T-helper 1 cell treated with Interleukin-12 subunit alpha and Interleukin-12 subunit beta and Interleukin-4 antibody, amounts not matched to agents 30 μg/mL and 1 μg/mL, for 36 hours (primary cell): ENCODE data around the gene MAGIX.
A peak's percentile ranks its signal among the peaks of the same experiment; 100 is the strongest.
"Not testable (repeated sequence)": the region's sequence is repeated elsewhere in the genome, so short reads cannot be mapped to it uniquely, and the experiment has no call there.

ENCODE experiments used
- H3K27ac Mint-ChIP-seq: one replicate; pipeline ENCODE4 v1.8.0; 2021; ENCODE audit warnings: mild to moderate bottlenecking, mixed read lengths
- H3K27me3 Mint-ChIP-seq: one replicate; pipeline ENCODE4 v1.8.0; 2021; ENCODE audit warnings: low read depth, mixed read lengths
- H3K36me3 Mint-ChIP-seq: one replicate; pipeline ENCODE4 v1.8.0; 2021; ENCODE audit warnings: low read depth, mixed read lengths
- H3K4me1 Mint-ChIP-seq: one replicate; pipeline ENCODE4 v1.8.0; 2021; ENCODE audit warnings: low read depth, mixed read lengths
- H3K4me3 Mint-ChIP-seq: one replicate; pipeline ENCODE4 v1.8.0; 2021; ENCODE audit warnings: mild to moderate bottlenecking, moderate library complexity, mixed read lengths
- H3K9me3 Mint-ChIP-seq: one replicate; pipeline ENCODE4 v1.8.0; 2021; ENCODE audit warnings: mixed read lengths

Gene MAGIX

GRCh38 chrX:49162620-49163019 lies at the start of gene MAGIX:
Gene MAGIX (plus strand): TSS chrX:49162758. CDS start chrX:49162890, 132 bp downstream.
- Mint-ChIP-seq H3K4me1 (peaks cover 20% of the 10 kb centered on the region), H3K27me3 (no peaks in the 10 kb centered on the region), H3K27ac (peak within 1 kb of the TSS; percentile 55), H3K36me3 (no peaks in the 10 kb centered on the region), H3K9me3 (no peaks in the 10 kb centered on the region), H3K4me3 (peak within 1 kb of the TSS; percentile 63)

- peaks cover 16% of the 10 kb centered on the region for H3K4me1 Mint-ChIP-seq
- no peaks in the 10 kb centered on the region for H3K9me3 Mint-ChIP-seq
- H3K27ac Mint-ChIP-seq = peak overlapping the region; percentile 27
- peaks cover 28% of the 10 kb centered on the region for H3K36me3 Mint-ChIP-seq
- no peak overlapping the region for H3K4me3 Mint-ChIP-seq
- H3K27me3 Mint-ChIP-seq = no peaks in the 10 kb centered on the region
These were observed 46.5 kb upstream of the MAGIX start for GRCh38 chrX:49116076-49116475.

DNA sequence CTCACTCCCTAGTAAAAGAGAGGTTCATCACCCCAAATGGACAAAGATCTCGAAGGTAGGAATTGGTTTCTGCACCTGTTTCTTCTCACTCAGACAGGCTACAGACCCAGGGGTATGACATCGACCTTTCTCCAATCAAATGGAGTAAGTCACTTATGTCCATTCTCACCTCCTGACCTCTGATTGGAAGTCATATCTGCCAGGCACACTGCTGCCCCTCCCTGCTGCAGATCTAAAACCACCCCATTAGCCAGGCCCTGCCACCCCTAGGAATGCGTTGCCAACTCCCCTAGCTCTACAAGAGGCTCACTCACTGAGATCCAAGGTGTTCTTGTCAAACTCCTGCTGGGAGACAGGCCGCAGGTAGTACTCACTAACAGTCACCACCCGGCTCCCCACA lies 45.8 kb upstream of the MAGIX start:
- Mint-ChIP-seq H3K9me3 (no peaks in the 10 kb centered on the region), H3K27me3 (no peaks in the 10 kb centered on the region), H3K4me3 (peak overlapping the region; percentile 94), H3K36me3 (peaks cover 33% of the 10 kb centered on the region), H3K4me1 (peaks cover 18% of the 10 kb centered on the region), H3K27ac (peak overlapping the region; percentile 27)

DNA sequence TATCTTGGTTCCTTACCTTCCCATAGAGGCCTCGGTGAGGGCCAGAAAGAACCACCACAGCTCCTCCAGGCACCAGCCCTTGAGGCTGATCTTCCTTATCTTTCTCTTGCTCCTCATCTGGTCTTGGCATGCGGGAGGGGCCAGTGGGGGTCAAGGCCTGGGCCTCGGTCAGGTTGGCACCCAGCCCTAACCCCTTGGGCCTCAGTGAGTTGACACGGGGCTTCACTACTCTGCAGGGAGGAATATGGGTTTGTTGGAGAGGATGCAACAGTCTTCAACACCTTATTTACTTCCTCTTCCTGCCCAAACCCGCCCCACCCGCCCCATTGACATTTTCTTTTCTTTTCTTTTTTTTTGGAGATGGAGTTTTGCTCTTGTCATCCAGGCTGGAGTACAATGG lies 45.0 kb upstream of the MAGIX start:
- Mint-ChIP-seq H3K27ac (peak overlapping the region; percentile 97), H3K27me3 (no peaks in the 10 kb centered on the region), H3K9me3 (no peaks in the 10 kb centered on the region), H3K4me3 (peak overlapping the region; percentile 94), H3K36me3 (peaks cover 30% of the 10 kb centered on the region), H3K4me1 (peaks cover 22% of the 10 kb centered on the region)

- Mint-ChIP-seq H3K27ac (peak overlapping the region; percentile 58), H3K9me3 (no peaks in the 10 kb centered on the region), H3K27me3 (no peaks in the 10 kb centered on the region), H3K4me3 (peak overlapping the region; percentile 55), H3K4me1 (peaks cover 28% of the 10 kb centered on the region), H3K36me3 (peaks cover 39% of the 10 kb centered on the region)
These were observed 42.5 kb upstream of the MAGIX start for GRCh38 chrX:49120091-49120490.

- H3K9me3 Mint-ChIP-seq = no peaks in the 10 kb centered on the region
- H3K4me3 Mint-ChIP-seq = peak overlapping the region; percentile 96
- peaks cover 19% of the 10 kb centered on the region for H3K4me1 Mint-ChIP-seq
- peak overlapping the region; percentile 24 for H3K27ac Mint-ChIP-seq
- H3K27me3 Mint-ChIP-seq = no peaks in the 10 kb centered on the region
- peaks cover 25% of the 10 kb centered on the region for H3K36me3 Mint-ChIP-seq
These were observed 40.1 kb upstream of the MAGIX start for GRCh38 chrX:49122499-49122898.

- H3K36me3 Mint-ChIP-seq, H3K4me3 Mint-ChIP-seq, H3K27ac Mint-ChIP-seq, H3K9me3 Mint-ChIP-seq, H3K27me3 Mint-ChIP-seq, H3K4me1 Mint-ChIP-seq: not testable (repeated sequence)
These were observed 34.8 kb upstream of the MAGIX start for GRCh38 chrX:49127742-49128258.

- H3K27ac Mint-ChIP-seq = no peak overlapping the region
- H3K4me3 Mint-ChIP-seq = no peak overlapping the region
- H3K27me3 Mint-ChIP-seq = no peaks in the 10 kb centered on the region
- no peaks in the 10 kb centered on the region for H3K36me3 Mint-ChIP-seq
- H3K9me3 Mint-ChIP-seq = no peaks in the 10 kb centered on the region
- peaks cover 2% of the 10 kb centered on the region for H3K4me1 Mint-ChIP-seq
These were observed 33.1 kb upstream of the MAGIX start for GRCh38 chrX:49129427-49129826.

DNA sequence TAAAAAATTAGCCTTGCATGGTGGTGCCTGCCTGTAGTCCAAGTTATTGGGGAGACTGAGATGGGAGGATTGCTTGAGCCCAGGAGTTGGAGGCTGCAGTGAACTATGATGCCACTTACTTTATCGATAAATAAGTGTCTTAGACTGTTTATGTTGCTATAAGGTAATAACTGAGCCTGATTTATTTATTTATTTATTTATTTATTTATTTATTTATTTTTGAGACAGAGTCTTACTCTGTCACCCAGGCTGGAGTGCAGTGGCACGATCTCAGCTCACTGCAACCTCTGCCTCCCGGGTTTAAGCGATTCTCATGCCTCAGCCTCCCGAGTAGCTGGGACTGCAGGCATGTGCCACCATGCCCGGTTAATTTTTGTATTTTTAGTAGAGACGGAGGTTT lies 30.3 kb upstream of the MAGIX start:
- H3K4me1 Mint-ChIP-seq, H3K27ac Mint-ChIP-seq, H3K36me3 Mint-ChIP-seq: not testable (repeated sequence)

DNA sequence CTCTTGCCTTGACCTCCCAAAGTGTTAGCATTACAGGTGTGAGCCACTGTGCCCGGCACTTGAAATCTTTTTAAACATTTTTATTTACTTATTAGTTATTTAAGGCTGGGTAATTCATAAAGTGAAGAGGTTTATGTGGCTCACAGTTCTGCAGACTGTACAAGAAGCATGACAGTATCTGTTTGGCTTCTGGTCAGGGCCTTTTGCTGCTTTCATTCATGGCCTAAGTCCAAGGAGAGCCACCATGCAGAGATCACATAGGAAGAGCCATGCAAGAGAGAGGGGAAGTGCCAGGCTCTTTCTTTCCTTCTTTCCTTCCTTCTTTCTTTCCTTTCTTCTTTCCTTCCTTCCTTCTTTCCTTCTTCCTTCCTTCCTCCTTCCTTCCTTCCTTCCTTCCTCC lies 28.8 kb upstream of the MAGIX start:
- Mint-ChIP-seq H3K27ac (no peak overlapping the region), H3K4me3 (no peak overlapping the region), H3K27me3 (no peaks in the 10 kb centered on the region), H3K36me3 (peaks cover 2% of the 10 kb centered on the region), H3K9me3 (no peaks in the 10 kb centered on the region), H3K4me1 (peaks cover 3% of the 10 kb centered on the region)

More for the DNA sequence above, 30.3 kb upstream of the MAGIX start:
- H3K27me3 Mint-ChIP-seq, H3K4me3 Mint-ChIP-seq, H3K9me3 Mint-ChIP-seq: not testable (repeated sequence)

DNA sequence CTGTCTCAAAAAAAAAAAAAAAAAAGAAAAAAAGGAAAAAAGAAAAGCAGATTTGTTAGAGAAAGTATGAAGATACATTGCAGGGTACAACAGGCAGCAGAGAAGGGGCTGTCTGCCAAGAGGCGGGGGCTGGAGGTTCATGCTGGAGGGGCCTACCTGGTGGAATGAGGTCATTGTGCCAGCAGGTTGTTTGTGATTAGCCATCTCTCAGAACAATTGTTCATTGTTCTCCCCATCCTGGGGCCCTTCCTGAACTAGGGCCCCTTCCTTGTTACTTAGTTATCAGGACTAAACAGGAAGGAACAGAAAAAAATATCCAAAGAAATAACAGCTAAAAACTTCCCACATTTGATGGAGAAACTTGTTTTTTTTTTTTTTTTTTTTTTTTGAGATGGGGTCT lies 25.1 kb upstream of the MAGIX start:
- H3K4me1 Mint-ChIP-seq = peaks cover 3% of the 10 kb centered on the region
- H3K27ac Mint-ChIP-seq = no peak overlapping the region
- H3K27me3 Mint-ChIP-seq = no peaks in the 10 kb centered on the region
- peaks cover 6% of the 10 kb centered on the region for H3K36me3 Mint-ChIP-seq
- peaks cover 12% of the 10 kb centered on the region for H3K9me3 Mint-ChIP-seq
- no peak overlapping the region for H3K4me3 Mint-ChIP-seq

DNA sequence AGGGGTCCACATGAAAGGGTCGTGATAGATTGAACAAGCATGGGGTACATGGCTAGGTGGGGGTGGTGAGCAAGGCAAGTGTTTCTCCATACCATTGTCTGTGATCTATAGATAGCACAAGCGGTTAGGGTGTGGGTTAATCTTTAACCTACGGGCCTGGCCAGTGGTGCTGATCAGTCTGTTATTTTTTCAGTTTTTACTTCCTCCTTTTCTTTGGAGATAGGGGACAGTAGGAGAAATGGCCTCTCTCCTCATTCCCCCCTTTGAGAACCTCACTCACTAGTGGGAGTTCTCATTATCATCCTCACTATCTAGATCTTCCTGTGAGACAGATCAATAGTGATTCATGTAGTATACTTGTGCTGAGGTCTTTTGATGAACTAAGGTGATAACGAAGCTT lies 22.8 kb upstream of the MAGIX start:
- Mint-ChIP-seq H3K36me3 (peaks cover 6% of the 10 kb centered on the region), H3K27me3 (no peaks in the 10 kb centered on the region), H3K4me3 (no peak overlapping the region), H3K27ac (no peak overlapping the region), H3K9me3 (peaks cover 12% of the 10 kb centered on the region), H3K4me1 (peaks cover 2% of the 10 kb centered on the region)

DNA sequence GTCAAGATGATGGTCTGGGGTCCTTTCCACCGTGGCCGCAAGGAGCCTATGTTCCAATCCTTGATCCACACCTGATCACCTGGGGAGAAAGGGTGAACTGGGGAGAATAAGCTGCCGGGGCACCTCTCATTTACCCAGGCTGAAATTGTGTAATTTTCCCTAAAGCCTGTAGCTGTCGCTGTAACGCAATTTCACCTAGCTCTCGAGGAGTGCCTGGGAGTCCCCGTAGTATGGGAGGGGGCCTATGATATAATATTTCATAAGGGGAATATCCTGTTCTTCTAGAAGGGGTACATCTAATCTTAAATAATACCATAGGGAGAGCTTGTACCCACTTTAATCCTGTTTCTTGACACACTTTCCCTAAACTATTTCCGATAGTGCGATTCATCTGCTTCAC lies 20.3 kb upstream of the MAGIX start:
- H3K27ac Mint-ChIP-seq, H3K4me1 Mint-ChIP-seq, H3K36me3 Mint-ChIP-seq, H3K4me3 Mint-ChIP-seq, H3K27me3 Mint-ChIP-seq: not testable (repeated sequence)
- peaks cover 12% of the 10 kb centered on the region for H3K9me3 Mint-ChIP-seq

GRCh38 chrX:49143154-49143553 lies 19.4 kb upstream of the MAGIX start:
- H3K4me1 Mint-ChIP-seq, H3K36me3 Mint-ChIP-seq, H3K4me3 Mint-ChIP-seq, H3K27ac Mint-ChIP-seq, H3K27me3 Mint-ChIP-seq: not testable (repeated sequence)
- H3K9me3 Mint-ChIP-seq = peaks cover 12% of the 10 kb centered on the region

- Mint-ChIP-seq H3K4me1 (no peaks in the 10 kb centered on the region), H3K27ac (no peak overlapping the region), H3K27me3 (no peaks in the 10 kb centered on the region)
These were observed 15.3 kb upstream of the MAGIX start for GRCh38 chrX:49147282-49147681.

GRCh38 chrX:49147936-49148335 lies 14.6 kb upstream of the MAGIX start:
- H3K36me3 Mint-ChIP-seq = no peaks in the 10 kb centered on the region
- H3K27ac Mint-ChIP-seq = no peak overlapping the region
- no peak overlapping the region for H3K4me3 Mint-ChIP-seq
- H3K9me3 Mint-ChIP-seq = no peaks in the 10 kb centered on the region
- H3K4me1 Mint-ChIP-seq = no peaks in the 10 kb centered on the region
- H3K27me3 Mint-ChIP-seq = no peaks in the 10 kb centered on the region

More at GRCh38 chrX:49147282-49147681, 15.3 kb upstream of the MAGIX start:
- Mint-ChIP-seq H3K4me3 (no peak overlapping the region), H3K9me3 (no peaks in the 10 kb centered on the region), H3K36me3 (no peaks in the 10 kb centered on the region)
